T-helper 22 cell (primary cell): Measurements from ENCODE around the gene ELANE.
"Not testable (repeated sequence)": the region's sequence is repeated elsewhere in the genome, so short reads cannot be mapped to it uniquely, and the experiment has no call there.

Experiments used
- DNase-seq: peaks from one replicate; pipeline ENCODE4 v3.0.0-alpha.2; 2020; ENCODE audit warnings: low read depth

Gene ELANE

GRCh38 chr19:862581-863314 lies 10.6 kb downstream of the ELANE start:
- peak; percentile 69 for DNase-seq

GRCh38 chr19:863315-863620 lies 11.2 kb downstream of the ELANE start:
- DNase-seq, result no peak

- DNase-seq, result no peak
Observed at GRCh38 chr19:866769-867300, 14.7 kb downstream of the ELANE start.

- no peak for DNase-seq
Observed at GRCh38 chr19:867301-867793, 15.2 kb downstream of the ELANE start.

GRCh38 chr19:867855-868457 lies 15.9 kb downstream of the ELANE start:
- DNase-seq, result no peak

GRCh38 chr19:868458-869244 lies 16.5 kb downstream of the ELANE start:
- DNase-seq, result no peak

GRCh38 chr19:869245-870177 lies 17.4 kb downstream of the ELANE start:
- no peak for DNase-seq

GRCh38 chr19:870314-870713 lies 18.2 kb downstream of the ELANE start:
- no peak for DNase-seq

GRCh38 chr19:870963-871401 lies 18.9 kb downstream of the ELANE start:
- no peak for DNase-seq

GRCh38 chr19:871446-872265 lies 19.6 kb downstream of the ELANE start:
- no peak for DNase-seq

- DNase-seq, result peak; percentile 82
Observed at GRCh38 chr19:872266-872951, 20.3 kb downstream of the ELANE start.

- peak; percentile 82 for DNase-seq
Observed at GRCh38 chr19:873084-873483, 21.0 kb downstream of the ELANE start.

GRCh38 chr19:873561-874041 lies 21.5 kb downstream of the ELANE start:
- DNase-seq, result no peak

GRCh38 chr19:875265-875879 lies 23.3 kb downstream of the ELANE start:
- DNase-seq, result no peak

GRCh38 chr19:876089-876488 lies 24.0 kb downstream of the ELANE start:
- DNase-seq, result no peak

- DNase-seq, result no peak
Observed at GRCh38 chr19:876780-877314, 24.7 kb downstream of the ELANE start.

- DNase-seq, result not testable (repeated sequence)
Observed at GRCh38 chr19:877992-878660, 26.0 kb downstream of the ELANE start.

GRCh38 chr19:878751-879561 lies 26.9 kb downstream of the ELANE start:
- DNase-seq, result not testable (repeated sequence)
